Endothelial cell of umbilical vein (primary cell): ENCODE measurements around the gene UBP1. TPM values are rescaled to one million over a fixed set of nuclear protein-coding genes. Genes with fewer than 3 reads are reported as not detected.

ENCODE experiments used
- BruUV-seq: library from RNA; stranded (reverse); fragments of 400-500 nt; replicated peaks from 2 replicates; lab custom pipeline; 2021; lab: Mats Ljungman, UMichigan
- CTCF ChIA-PET: fragments of 300-600, 350-600 bp; sonication (Branson Sonifier 250); formaldehyde crosslinking; loops from one replicate; lab custom pipeline; 2021; ENCODE audit warnings: antibody characterized with exemption, inconsistent platforms; lab: Charles Lee
- POLR2A ChIA-PET: fragments of 300-600, 350-600 bp; sonication (Branson Sonifier 250); formaldehyde crosslinking; loops from one replicate; lab custom pipeline; 2021; ENCODE audit warnings: antibody characterized with exemption, inconsistent platforms; lab: Charles Lee
- DNase-seq: peaks from one replicate; pipeline ENCODE4 v3.0.0-alpha.2; 2011; ENCODE audit warnings: low read depth, low spot score
- FAIRE-seq: peaks from 2 replicates; lab custom pipeline; 2011; peaks lifted over from hg19 to GRCh38; lab: Jason Lieb, UNC
- H2AFZ ChIP-seq: 2 replicates; pipeline ENCODE4 v1.6.0; 2012; ENCODE audit warnings: low read depth, low read length, control low read depth, inconsistent platforms
- H3K27ac ChIP-seq: 2 replicates; pipeline ENCODE4 v1.5.1; 2011; ENCODE audit warnings: low read depth, mild to moderate bottlenecking, control low read depth, low read length, moderate library complexity; ENCODE audit not compliant: insufficient read depth
- H3K27me3 ChIP-seq, 2 experiments: 2 replicates each; pipeline versions ENCODE4 v1.6.0 to v1.6.1; 2011; ENCODE audit warnings: low read length in 2 of 2, mixed read lengths in 1 of 2; ENCODE audit not compliant: control insufficient read depth in 2 of 2, insufficient read depth in 2 of 2
- H3K36me3 ChIP-seq, 2 experiments: 2 replicates in 1 of 2; 3 replicates in 1 of 2; pipeline ENCODE4 v1.5.1; 2011; ENCODE audit warnings: low read length in 2 of 2, mild to moderate bottlenecking in 1 of 2, moderate library complexity in 1 of 2; ENCODE audit not compliant: control insufficient read depth in 2 of 2, insufficient read depth in 2 of 2; ENCODE audit errors: extremely low read depth in 1 of 2
- H3K4me1 ChIP-seq: 3 replicates; pipeline ENCODE4 v1.5.1; 2011; ENCODE audit warnings: mild to moderate bottlenecking, low read length; ENCODE audit not compliant: control insufficient read depth, insufficient read depth; ENCODE audit errors: extremely low read depth
- H3K4me2 ChIP-seq: 2 replicates; pipeline ENCODE4 v1.6.1; 2011; ENCODE audit warnings: low read length, control low read depth, mixed read lengths; ENCODE audit not compliant: insufficient read depth
- H3K4me3 ChIP-seq, 3 experiments: fragments of 200-600 bp in 1 of 3; sonication (generic), shearing (Covaris generic) in 1 of 3; replicated peaks in 1 of 3; 2 replicates each; pipeline ENCODE4 v1.5.1; 2011 to 2016; ENCODE audit warnings: control low read depth in 3 of 3, low read length in 3 of 3, mild to moderate bottlenecking in 2 of 3, inconsistent platforms in 1 of 3, low read depth in 1 of 3, moderate library complexity in 1 of 3; ENCODE audit not compliant: insufficient read depth in 1 of 3
- H3K79me2 ChIP-seq: 2 replicates; pipeline ENCODE4 v1.6.0; 2012; ENCODE audit warnings: low read length, inconsistent platforms; ENCODE audit not compliant: control insufficient read depth, insufficient read depth
- H3K9ac ChIP-seq: replicated peaks from 2 replicates; pipeline ENCODE3; 2011; ENCODE audit warnings: low read length, control low read depth; ENCODE audit not compliant: insufficient read depth; ENCODE audit errors: extremely low read depth
- H3K9me1 ChIP-seq: replicated peaks from 3 replicates; pipeline ENCODE4 v1.6.0; 2011; ENCODE audit warnings: mild to moderate bottlenecking, low read length; ENCODE audit not compliant: control insufficient read depth, insufficient read depth; ENCODE audit errors: extremely low read depth
- H3K9me3 ChIP-seq: replicated peaks from 2 replicates; pipeline ENCODE4 v1.5.1; 2012; ENCODE audit warnings: low read length, inconsistent platforms; ENCODE audit not compliant: control insufficient read depth, insufficient read depth
- H4K20me1 ChIP-seq: replicated peaks from 2 replicates; pipeline ENCODE3; 2011; ENCODE audit warnings: mild to moderate bottlenecking, low read length; ENCODE audit not compliant: control insufficient read depth, insufficient read depth; ENCODE audit errors: extremely low read depth
- EZH2 ChIP-seq: IDR thresholded peaks from 2 replicates; pipeline ENCODE4 v1.6.1; 2012; ENCODE audit warnings: borderline replicate concordance, low read depth, mild to moderate bottlenecking, moderate library complexity, low read length, inconsistent platforms; ENCODE audit not compliant: severe bottlenecking
- FOS ChIP-seq: IDR thresholded peaks from 2 replicates; pipeline ENCODE4 v1.6.1; 2011; ENCODE audit warnings: mild to moderate bottlenecking, low read length, moderate library complexity, borderline replicate concordance; ENCODE audit not compliant: insufficient read depth
- JUN ChIP-seq: IDR thresholded peaks from 2 replicates; pipeline ENCODE4 v1.6.1; 2011; ENCODE audit warnings: borderline replicate concordance, low read depth; ENCODE audit not compliant: insufficient read length, insufficient read depth
- MYC ChIP-seq: IDR thresholded peaks from one replicate; pipeline ENCODE4 v1.6.1; 2011; ENCODE audit warnings: mild to moderate bottlenecking, low read depth, low read length
- POLR2AphosphoS5 ChIP-seq: IDR thresholded peaks from 2 replicates; pipeline ENCODE4 v1.6.1; 2012; ENCODE audit warnings: low read depth, mild to moderate bottlenecking, control low read depth, low read length, moderate library complexity; ENCODE audit not compliant: insufficient read depth
- dilution Hi-C: fragments of 300-500 bp; cut with MboI; formaldehyde crosslinking; loops from one replicate; pipeline ENCODE4 v1.15.0; 2019; ENCODE audit warnings: low sequenced_read_pairs; ENCODE audit not compliant: extremely low pct_ligation_motif_present
- intact Hi-C: fragments of 100-400 bp; cut with micrococcal nuclease; formaldehyde crosslinking; loops from one replicate; pipeline ENCODE4 v1.10.0; 2022
- polyA plus RNA-seq, 4 experiments: library from polyadenylated mRNA; depleted of rRNA in 3 of 4; stranded (reverse) in 3 of 4; unstranded in 1 of 4; fragments of >200 nt; gene quantifications; 2 replicates each; pipeline versions ENCODE4 v1.2.1 to v1.2.3, GENCODE V29; 2011 to 2012; ENCODE audit warnings: missing spikeins in 1 of 4
- total RNA-seq: library from RNA; stranded (reverse); gene quantifications from 2 replicates; pipeline ENCODE4 v1.2.3, GENCODE V29; 2021
- TF ChIP-seq, protein P1 (sequence below): IDR thresholded peaks from 2 replicates; pipeline ENCODE4 v1.6.1; 2011; ENCODE audit not compliant: insufficient read depth, insufficient read length
- TF ChIP-seq, protein P2 (sequence below), 2 donors: IDR thresholded peaks; 1 replicate in 1 of 2; 2 replicates in 1 of 2; pipeline ENCODE4 v1.5.1; 2011; ENCODE audit warnings: low read length in 2 of 2, mild to moderate bottlenecking in 2 of 2, moderate library complexity in 2 of 2, control low read depth in 1 of 2, inconsistent platforms in 1 of 2, low read depth in 1 of 2; ENCODE audit not compliant: insufficient read depth in 1 of 2; ENCODE audit errors: extremely low read depth in 1 of 2

The UBP1 gene
- total and polyA plus RNA-seq, 2 donors (not counting 3 experiments of a cell fraction or from before 2014, with no cell fraction given): 60.2 to 90.5 TPM

DNA sequence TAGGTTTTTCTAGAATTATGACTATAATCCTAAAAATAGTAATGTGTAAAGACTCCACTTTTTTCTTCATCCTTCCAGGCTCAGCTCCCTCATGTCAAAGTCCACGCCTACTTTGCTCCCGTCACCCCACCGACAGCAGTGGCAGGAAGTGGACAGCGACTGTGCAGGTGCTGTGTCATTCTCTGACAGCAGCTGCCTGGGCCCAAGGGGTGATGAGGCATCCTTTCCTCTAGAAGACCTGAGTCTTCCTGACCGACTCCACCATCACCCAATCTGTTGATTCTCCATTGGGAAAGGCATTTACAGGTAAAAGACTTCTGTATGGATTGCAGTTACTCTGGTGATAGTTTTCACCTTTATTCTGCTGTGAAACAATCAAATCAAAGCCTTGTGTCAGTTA lies 54.8 kb downstream of the UBP1 start:
- H3K36me3 ChIP-seq: peaks cover 29 to 32% of the 10 kb centered on the region in 2 experiments
- POLR2A ChIA-PET: no interaction called here
- H2AFZ ChIP-seq: no peak overlapping the region
- no peaks in the 10 kb centered on the region for H4K20me1 ChIP-seq
- BruUV-seq: no TSS peak
- FAIRE-seq: no peak
- dilution Hi-C loops (no loop called here), intact Hi-C loops (no loop called here)
- CTCF ChIA-PET: interaction anchor here (1.2 to 2.4 kb wide), 3 partner anchors 13 to 402 kb away, joined by 4 to 15 read pairs (median 5); no protein-coding TSS in a partner anchor
- H3K79me2 ChIP-seq: peaks cover 7% of the 10 kb centered on the region
- no peaks in the 10 kb centered on the region for H3K9me3 ChIP-seq
- no peak overlapping the region for H3K27ac ChIP-seq
- no peak overlapping the region for H3K4me2 ChIP-seq
- no peak overlapping the region for H3K9ac ChIP-seq
- H3K4me1 ChIP-seq: peaks cover 21% of the 10 kb centered on the region
- TF ChIP-seq MYC (no peak), FOS (no peak), POLR2AphosphoS5 (no peak), JUN (no peak), EZH2 (no peak)
- TF ChIP-seq, protein P1, sequence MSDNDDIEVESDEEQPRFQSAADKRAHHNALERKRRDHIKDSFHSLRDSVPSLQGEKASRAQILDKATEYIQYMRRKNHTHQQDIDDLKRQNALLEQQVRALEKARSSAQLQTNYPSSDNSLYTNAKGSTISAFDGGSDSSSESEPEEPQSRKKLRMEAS: no peak
- TF ChIP-seq, protein P2, sequence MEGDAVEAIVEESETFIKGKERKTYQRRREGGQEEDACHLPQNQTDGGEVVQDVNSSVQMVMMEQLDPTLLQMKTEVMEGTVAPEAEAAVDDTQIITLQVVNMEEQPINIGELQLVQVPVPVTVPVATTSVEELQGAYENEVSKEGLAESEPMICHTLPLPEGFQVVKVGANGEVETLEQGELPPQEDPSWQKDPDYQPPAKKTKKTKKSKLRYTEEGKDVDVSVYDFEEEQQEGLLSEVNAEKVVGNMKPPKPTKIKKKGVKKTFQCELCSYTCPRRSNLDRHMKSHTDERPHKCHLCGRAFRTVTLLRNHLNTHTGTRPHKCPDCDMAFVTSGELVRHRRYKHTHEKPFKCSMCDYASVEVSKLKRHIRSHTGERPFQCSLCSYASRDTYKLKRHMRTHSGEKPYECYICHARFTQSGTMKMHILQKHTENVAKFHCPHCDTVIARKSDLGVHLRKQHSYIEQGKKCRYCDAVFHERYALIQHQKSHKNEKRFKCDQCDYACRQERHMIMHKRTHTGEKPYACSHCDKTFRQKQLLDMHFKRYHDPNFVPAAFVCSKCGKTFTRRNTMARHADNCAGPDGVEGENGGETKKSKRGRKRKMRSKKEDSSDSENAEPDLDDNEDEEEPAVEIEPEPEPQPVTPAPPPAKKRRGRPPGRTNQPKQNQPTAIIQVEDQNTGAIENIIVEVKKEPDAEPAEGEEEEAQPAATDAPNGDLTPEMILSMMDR (IDR thresholded peaks at IDR 0.05; ENCODE audit: extremely low read depth in 1 of 2, insufficient read depth in 1 of 2, low read depth in 1 of 2, low read length in 2 of 2): no peak
- no peaks in the 10 kb centered on the region for H3K9me1 ChIP-seq
- no peak for DNase-seq
- no peaks in the 10 kb centered on the region for H3K27me3 ChIP-seq
- no peak overlapping the region for H3K4me3 ChIP-seq
